Measurements from ENCODE around the gene EMC10.
A peak's percentile ranks its signal among the peaks of the same experiment; 100 is the strongest.

EMC10 gene

DNA sequence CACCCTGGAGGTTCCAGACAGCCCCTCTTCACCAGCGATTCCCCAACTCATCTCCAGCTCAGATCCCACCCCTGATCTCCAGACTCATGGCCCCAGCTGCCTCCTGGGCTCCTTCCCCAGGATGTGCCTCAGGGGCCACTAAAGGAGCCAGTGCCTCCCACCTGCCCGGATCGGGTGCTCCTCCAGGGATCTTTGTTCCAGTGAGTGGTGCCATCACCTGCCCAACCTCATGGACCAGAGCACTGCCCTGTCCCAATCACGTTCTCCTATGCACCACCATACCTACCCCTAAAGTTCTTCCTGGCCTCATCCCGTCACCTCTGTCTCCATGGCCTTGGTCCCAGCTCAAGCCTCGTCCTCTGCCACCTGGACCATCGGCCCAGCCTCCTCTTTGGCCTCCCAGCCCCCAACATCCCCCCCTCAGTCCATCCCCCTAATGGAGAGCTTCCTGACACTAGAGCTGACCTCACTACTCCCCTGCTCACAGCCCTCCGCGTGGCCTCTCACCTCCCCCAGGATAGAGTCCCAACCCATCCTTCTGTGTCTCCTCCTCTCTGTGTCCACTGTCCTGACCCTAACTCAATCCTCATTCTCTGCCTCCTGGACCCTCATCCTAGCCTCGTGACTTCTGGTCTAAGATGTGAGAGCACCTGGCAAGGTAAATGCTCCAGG, 9.1 kb downstream of the EMC10 start:
- Mint-ChIP-seq H3K27me3 (no peaks in the 10 kb centered on the region), H3K36me3 (ENCODE audit: insufficient read depth) (peaks cover 20% of the 10 kb centered on the region), H3K9me3 (no peaks in the 10 kb centered on the region), H3K27ac (ENCODE audit: low read depth) (peak overlapping the region; percentile 38), H3K4me3 (no peak overlapping the region), H3K4me1 (peaks cover 24% of the 10 kb centered on the region)
- ATAC-seq (replicated peaks; ENCODE audit: extremely low read depth, poor library complexity, severe bottlenecking) = no peak
- DNase-seq (ENCODE audit: low spot score in 2 of 2) = no peak

DNA sequence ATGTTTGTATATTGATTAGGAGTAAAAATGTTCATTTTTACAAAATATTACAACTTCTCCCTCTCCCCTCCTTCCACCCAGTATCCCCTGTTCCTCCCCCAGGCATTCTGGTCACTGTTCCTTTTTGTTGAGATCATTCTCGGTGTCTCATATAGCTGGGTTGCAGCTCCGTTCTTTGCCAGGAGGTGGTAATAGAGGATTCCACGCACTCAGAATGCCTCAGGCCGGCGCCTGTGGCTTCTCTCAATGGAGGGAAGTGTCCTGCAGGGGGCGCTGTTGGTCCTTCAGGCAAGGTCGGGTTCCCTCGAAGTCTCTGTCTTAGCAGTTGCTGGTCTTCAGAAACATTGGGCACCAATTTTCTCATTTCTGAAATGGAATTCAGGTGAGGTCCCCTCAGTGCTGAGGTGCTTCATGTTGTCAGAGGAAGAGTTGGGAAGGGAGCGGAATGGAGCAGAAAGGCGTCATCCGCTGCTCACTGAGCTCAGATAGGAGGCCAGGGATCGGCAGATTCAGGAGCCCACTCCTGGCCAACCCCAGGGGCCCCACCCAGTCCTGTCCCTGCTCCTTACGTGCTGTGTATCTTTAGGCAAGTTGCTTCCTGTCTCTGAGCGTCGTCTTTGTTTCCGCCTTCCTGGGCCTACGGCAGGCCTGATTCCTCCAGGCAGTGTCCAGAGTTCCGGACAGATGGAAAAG, 10.7 kb downstream of the EMC10 start:
- no peak overlapping the region for H3K4me3 Mint-ChIP-seq
- H3K36me3 Mint-ChIP-seq (ENCODE audit: insufficient read depth) = peaks cover 15% of the 10 kb centered on the region
- H3K27ac Mint-ChIP-seq (ENCODE audit: low read depth) = no peak overlapping the region
- ATAC-seq (replicated peaks; ENCODE audit: extremely low read depth, poor library complexity, severe bottlenecking) (no peak), DNase-seq (ENCODE audit: low spot score in 2 of 2) (no peak)
- no peaks in the 10 kb centered on the region for H3K9me3 Mint-ChIP-seq
- peaks cover 35% of the 10 kb centered on the region for H3K4me1 Mint-ChIP-seq
- H3K27me3 Mint-ChIP-seq = no peaks in the 10 kb centered on the region

DNA sequence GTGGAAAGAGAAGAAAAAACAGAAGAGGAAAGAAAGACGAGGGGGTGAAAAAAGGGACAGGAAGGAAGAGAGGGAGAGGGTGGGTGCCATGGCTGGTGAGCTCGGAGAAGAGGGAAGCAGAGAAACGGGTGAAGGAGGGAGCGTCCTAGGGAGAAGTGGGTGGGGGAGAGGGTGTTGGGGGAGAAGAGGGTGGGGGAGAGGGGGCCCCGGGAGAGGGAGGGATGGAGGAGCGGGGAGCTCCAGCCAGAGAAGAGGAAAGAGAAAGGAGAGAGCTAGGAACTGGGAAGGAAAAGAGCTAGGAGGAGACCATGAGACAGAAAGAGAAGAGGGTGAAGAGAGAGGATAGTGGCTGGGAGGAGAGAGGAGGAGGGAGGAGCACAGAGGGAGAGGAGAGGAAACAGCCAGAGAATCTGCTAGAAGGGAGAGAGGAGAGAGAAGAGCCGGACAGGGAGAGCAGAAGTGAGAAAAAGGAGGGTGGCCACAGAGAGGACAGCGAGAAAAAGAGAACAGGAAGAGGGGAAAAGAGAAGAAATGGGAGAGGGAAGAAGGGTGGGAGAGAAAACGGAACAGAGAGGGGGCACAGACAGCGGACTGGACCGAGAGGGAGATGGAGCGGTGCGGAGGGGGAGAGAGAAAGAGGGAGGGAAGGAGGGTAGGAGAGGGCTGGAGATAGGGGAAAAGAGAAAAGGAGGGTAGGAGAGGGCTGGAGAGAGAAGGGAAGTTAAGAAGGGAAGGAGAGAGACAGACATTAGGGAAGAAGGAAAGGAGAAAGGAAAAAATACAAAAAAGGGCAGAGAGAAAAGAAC, 12.3 kb downstream of the EMC10 start:
- ATAC-seq (replicated peaks; ENCODE audit: extremely low read depth, poor library complexity, severe bottlenecking) = no peak
- Mint-ChIP-seq H3K9me3 (no peaks in the 10 kb centered on the region), H3K27me3 (no peaks in the 10 kb centered on the region), H3K4me3 (no peak overlapping the region), H3K4me1 (peaks cover 41% of the 10 kb centered on the region), H3K36me3 (ENCODE audit: insufficient read depth) (peaks cover 11% of the 10 kb centered on the region), H3K27ac (ENCODE audit: low read depth) (peak overlapping the region; percentile 80)
- DNase-seq (ENCODE audit: low spot score in 2 of 2) = no peak

DNA sequence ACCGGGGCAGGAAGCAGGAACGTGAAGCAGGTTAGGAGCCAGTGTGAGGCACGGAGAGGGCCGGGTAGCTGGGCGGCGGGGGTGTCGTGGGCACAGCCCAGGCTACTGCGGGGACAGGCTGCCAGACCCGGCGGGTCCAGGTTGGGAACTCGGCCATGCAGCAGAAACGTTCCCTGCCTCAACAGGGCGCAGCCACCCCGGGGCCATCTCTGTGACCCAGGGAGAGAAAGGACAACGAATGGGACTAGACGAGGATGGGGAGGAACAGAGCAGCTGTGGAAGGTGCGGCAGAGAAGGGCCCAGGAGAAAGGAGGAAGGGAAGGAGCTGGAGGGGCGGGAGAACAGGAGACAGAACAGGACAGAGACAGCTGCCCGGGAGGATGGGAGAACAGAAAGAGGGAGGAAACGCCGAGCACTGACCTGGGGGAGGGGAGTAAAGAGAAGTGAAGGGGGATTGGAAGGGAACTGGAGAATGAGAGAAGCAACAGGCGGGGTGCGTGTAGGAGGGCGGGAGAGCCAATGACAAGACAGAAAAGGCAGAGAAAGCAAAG, 13.2 kb downstream of the EMC10 start:
- ATAC-seq (replicated peaks; ENCODE audit: extremely low read depth, poor library complexity, severe bottlenecking) = no peak
- peaks cover 7% of the 10 kb centered on the region for H3K36me3 Mint-ChIP-seq (ENCODE audit: insufficient read depth)
- DNase-seq (ENCODE audit: low spot score in 2 of 2) = no peak
- no peaks in the 10 kb centered on the region for H3K27me3 Mint-ChIP-seq
- peaks cover 41% of the 10 kb centered on the region for H3K4me1 Mint-ChIP-seq
- H3K27ac Mint-ChIP-seq (ENCODE audit: low read depth) = peak overlapping the region; percentile 80
- no peaks in the 10 kb centered on the region for H3K9me3 Mint-ChIP-seq
- no peak overlapping the region for H3K4me3 Mint-ChIP-seq

DNA sequence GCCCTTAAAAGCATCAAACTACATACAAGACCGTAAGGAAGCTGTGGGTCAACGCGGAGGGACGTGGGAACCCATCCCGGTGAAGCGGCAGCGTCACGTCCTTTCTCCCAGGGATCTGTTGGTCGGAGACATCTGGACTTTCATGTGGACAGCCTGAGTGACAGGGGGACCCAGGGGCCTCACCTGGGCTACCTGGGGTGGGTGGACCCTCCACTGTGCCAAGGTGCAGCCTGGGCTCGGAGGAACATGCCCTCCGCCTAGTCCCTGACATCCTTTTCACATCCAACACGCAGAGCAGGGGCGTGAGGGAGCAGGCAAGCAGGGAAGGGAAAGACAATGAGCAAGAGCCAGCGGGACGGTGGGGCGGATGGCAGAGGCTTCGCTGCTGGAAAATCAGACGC, 14.1 kb downstream of the EMC10 start:
- H3K9me3 Mint-ChIP-seq = no peaks in the 10 kb centered on the region
- H3K27me3 Mint-ChIP-seq = no peaks in the 10 kb centered on the region
- ATAC-seq (replicated peaks; ENCODE audit: extremely low read depth, poor library complexity, severe bottlenecking) (no peak), DNase-seq (ENCODE audit: low spot score in 2 of 2) (no peak)
- no peak overlapping the region for H3K4me3 Mint-ChIP-seq
- H3K4me1 Mint-ChIP-seq = peaks cover 38% of the 10 kb centered on the region
- H3K36me3 Mint-ChIP-seq (ENCODE audit: insufficient read depth) = peaks cover 7% of the 10 kb centered on the region
- H3K27ac Mint-ChIP-seq (ENCODE audit: low read depth) = no peak overlapping the region

DNA sequence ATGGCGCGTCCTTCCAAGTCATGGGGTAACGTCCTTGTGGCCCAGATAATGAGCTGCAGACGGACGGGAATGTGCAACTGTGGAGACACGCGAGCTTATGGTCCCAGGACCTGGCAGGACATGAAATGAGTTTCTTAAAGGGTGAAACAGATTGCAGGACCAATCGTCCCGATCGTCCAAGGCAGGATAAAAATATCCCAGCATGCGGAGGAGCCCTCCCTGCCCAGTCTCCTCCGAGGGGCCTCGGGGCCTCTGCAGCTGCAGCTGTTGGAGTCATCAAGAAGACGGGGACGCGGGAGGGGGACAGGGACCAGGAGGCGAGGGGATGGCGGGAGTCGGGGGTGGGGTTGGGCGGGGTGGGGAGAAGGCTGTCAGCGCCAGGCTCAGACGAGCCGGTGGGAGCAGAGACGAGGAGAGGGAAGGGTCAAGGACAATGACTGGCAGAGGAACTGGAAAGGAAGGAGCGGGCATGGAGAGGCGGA, 14.7 kb downstream of the EMC10 start:
- ATAC-seq (replicated peaks; ENCODE audit: extremely low read depth, poor library complexity, severe bottlenecking) (no peak), DNase-seq (ENCODE audit: low spot score in 2 of 2) (no peak)
- Mint-ChIP-seq H3K36me3 (ENCODE audit: insufficient read depth) (peaks cover 9% of the 10 kb centered on the region), H3K4me3 (no peak overlapping the region), H3K27me3 (no peaks in the 10 kb centered on the region), H3K9me3 (no peaks in the 10 kb centered on the region), H3K27ac (ENCODE audit: low read depth) (peak overlapping the region; percentile 87), H3K4me1 (peaks cover 33% of the 10 kb centered on the region)

DNA sequence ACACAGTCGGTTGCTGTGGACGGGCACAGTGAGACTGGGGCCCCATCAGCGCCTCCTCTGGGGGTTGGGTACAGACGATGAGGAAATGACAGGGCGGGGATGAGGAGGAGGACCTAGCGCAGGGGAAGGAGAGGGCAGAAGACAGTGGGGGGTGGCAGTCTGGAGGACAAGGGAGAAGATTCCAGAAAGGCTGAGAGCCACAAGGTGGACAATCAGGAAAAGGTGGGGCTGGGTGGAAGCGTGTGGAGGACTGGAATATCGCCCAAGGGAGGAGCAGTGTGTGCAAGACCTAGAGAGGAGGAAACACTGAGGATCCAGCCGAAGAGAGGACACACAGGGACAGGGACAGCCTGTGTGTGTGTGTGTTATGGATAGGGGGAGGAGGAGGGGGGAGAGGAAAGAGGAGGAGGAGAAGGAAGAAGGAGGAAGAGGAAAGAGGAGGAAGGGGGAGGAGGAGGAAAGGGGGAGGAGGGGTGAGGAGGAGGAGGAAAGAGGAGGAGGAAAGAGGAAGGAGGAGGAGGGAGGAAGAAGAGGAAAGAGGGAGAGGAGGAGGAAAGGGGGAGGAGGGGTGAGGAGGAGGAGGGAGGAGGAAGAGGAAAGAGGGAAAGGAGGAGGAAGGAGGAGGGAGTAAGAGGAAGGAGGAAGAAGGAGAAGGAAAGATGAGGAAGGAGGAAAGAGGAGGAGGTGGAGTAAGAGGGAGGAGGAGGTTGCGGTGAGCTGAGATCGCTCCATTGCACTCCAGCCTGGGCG, 16.2 kb downstream of the EMC10 start:
- no peaks in the 10 kb centered on the region for H3K9me3 Mint-ChIP-seq
- DNase-seq (ENCODE audit: low spot score in 2 of 2) (no peak), ATAC-seq (replicated peaks; ENCODE audit: extremely low read depth, poor library complexity, severe bottlenecking) (no peak)
- peaks cover 33% of the 10 kb centered on the region for H3K4me1 Mint-ChIP-seq
- H3K27ac Mint-ChIP-seq (ENCODE audit: low read depth) = peak overlapping the region; percentile 87
- H3K36me3 Mint-ChIP-seq (ENCODE audit: insufficient read depth) = peaks cover 9% of the 10 kb centered on the region
- no peak overlapping the region for H3K4me3 Mint-ChIP-seq
- no peaks in the 10 kb centered on the region for H3K27me3 Mint-ChIP-seq

DNA sequence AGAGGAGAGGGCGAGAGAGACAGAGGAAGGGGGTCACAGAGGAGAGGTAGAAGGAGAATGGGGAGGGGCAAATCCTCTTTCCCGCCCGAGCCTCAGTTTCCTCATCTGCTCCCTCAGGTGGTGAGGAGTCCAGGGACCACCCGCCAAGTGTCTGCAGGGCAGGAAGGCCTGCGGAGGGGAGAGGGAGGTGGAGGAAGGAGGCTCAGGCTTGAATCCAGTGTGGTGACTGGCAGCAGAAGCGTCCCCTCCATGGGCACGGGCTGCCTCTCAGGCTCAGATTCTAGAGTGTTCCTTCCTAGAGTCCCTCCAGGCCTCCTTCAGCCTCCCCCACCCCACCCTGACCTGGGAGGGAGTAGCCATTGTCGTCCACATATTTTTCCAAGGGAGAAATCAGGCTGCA, 16.9 kb downstream of the EMC10 start:
- ATAC-seq (replicated peaks; ENCODE audit: extremely low read depth, poor library complexity, severe bottlenecking) (no peak), DNase-seq (ENCODE audit: low spot score in 2 of 2) (no peak)
- peaks cover 33% of the 10 kb centered on the region for H3K4me1 Mint-ChIP-seq
- no peak overlapping the region for H3K4me3 Mint-ChIP-seq
- no peaks in the 10 kb centered on the region for H3K27me3 Mint-ChIP-seq
- H3K36me3 Mint-ChIP-seq (ENCODE audit: insufficient read depth) = peaks cover 9% of the 10 kb centered on the region
- no peak overlapping the region for H3K27ac Mint-ChIP-seq (ENCODE audit: low read depth)
- H3K9me3 Mint-ChIP-seq = no peaks in the 10 kb centered on the region

DNA sequence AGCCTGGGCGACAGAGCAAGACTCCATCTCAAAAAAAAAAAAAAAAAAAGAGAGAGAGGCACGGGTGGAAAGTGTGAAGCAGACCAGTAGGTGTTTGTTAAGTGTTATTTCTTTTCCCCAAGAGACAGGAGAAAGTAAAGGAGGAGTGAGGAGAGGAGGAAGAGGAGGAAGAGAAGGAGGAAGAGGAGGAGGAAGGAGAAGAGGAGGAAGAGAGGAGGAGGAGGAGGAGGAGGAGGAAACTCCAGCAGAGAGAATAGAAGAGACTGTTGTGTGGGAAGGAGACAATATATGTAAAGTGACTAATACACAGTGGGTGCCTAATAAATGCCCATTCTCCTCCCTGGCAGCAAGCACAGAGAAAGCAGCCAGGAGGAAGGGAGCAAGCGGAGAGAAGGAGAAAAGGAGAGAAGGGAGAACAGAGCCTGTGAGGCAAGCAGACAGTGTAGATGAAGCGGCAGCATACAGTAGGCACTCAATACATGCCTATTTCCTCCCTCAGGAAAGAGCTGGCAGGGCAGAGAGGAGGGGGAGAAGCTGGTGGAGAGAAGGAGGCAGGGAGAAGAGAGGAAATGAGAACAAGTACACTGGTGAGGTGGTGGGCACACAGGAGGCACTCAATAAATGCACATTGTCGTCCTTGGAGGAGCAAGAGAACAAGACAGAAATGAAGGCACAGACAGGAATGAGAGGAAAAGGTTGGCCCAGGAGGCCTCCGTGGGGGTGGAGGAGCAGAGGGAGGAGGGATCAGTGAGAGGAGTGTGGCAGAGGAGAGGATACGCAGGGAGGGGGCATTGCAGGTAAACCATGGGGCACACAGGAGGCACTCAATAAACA, 18.1 kb downstream of the EMC10 start:
- no peak for DNase-seq (ENCODE audit: low spot score in 2 of 2)
- peaks cover 9% of the 10 kb centered on the region for H3K36me3 Mint-ChIP-seq (ENCODE audit: insufficient read depth)
- ATAC-seq (replicated peaks; ENCODE audit: extremely low read depth, poor library complexity, severe bottlenecking) = no peak
- no peak overlapping the region for H3K4me3 Mint-ChIP-seq
- H3K27ac Mint-ChIP-seq (ENCODE audit: low read depth) = peak overlapping the region; percentile 57
- H3K27me3 Mint-ChIP-seq = no peaks in the 10 kb centered on the region
- H3K9me3 Mint-ChIP-seq = no peaks in the 10 kb centered on the region
- H3K4me1 Mint-ChIP-seq = peaks cover 23% of the 10 kb centered on the region

DNA sequence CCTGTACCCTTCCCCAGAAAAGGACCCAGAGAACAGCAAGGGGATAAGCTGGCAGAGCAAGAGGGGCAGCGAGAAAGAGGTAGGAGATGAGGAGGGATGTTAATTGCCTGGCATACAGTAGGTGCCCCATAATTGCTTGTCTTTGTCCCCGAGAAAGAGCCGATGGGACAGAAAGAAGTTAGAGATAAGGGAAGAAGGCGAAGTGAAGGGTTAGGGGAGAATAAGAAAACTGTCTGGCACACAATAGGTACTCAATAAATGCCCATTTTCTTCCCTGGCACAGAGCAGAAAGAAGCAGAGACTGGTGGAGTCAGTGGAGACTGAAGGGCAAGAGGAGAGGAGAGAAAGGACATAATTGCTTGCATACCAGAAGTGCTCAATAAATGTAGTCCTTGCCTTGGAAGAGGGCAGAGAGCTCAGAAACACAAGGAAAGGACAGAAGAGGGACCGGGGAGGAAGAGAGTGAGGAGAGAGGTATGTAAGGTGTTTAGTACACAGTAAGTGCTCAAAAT, 18.8 kb downstream of the EMC10 start:
- Mint-ChIP-seq H3K27ac (ENCODE audit: low read depth) (no peak overlapping the region), H3K9me3 (no peaks in the 10 kb centered on the region), H3K4me3 (no peak overlapping the region), H3K36me3 (ENCODE audit: insufficient read depth) (peaks cover 7% of the 10 kb centered on the region), H3K27me3 (no peaks in the 10 kb centered on the region), H3K4me1 (peaks cover 23% of the 10 kb centered on the region)
- ATAC-seq (replicated peaks; ENCODE audit: extremely low read depth, poor library complexity, severe bottlenecking) (no peak), DNase-seq (ENCODE audit: low spot score in 2 of 2) (no peak)

DNA sequence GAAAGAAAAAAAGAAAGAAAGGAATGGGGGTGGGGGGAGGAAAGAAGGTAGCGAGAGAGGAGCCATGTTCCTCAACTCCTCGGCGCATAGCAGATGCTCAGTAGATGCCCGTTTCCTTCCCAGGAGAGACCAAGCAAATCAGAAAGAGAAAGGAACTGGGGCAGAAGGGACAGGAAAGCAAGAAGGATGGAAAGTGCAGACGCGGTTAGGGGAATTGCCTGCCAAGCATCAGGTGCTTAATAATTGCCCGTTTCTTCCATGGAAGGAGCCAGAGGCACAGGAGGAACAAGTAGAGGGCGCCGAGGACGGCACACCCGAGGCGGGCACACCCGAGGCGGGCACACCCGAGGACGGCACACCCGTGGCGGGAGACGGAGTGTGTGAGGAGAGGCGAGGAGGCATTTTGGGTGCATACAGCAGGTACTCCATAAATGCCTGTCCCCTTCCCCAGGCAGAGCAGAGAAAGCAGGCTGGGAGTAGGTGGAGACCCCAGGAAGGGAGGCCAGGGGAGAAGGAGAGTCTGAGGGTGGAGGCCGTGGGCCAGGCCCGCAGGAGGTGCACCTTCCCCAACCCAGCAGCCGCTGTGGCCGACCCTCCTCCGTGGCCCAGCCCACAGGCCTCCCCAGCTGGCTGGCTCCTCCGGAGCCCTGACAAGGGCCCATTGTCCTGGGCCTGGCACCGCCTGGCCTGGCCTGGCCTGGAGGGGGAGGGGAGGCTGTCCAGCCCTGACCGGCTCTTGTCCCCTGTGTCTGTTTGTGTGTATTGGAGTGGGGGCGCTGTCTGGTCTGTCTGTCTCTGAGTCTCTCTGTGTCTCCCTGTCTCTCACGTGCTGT, 20.1 kb downstream of the EMC10 start:
- DNase-seq (ENCODE audit: low spot score in 2 of 2) (no peak), ATAC-seq (replicated peaks; ENCODE audit: extremely low read depth, poor library complexity, severe bottlenecking) (no peak)
- H3K27me3 Mint-ChIP-seq = no peaks in the 10 kb centered on the region
- H3K27ac Mint-ChIP-seq (ENCODE audit: low read depth) = no peak overlapping the region
- H3K4me3 Mint-ChIP-seq = no peak overlapping the region
- H3K4me1 Mint-ChIP-seq = peaks cover 11% of the 10 kb centered on the region
- no peaks in the 10 kb centered on the region for H3K9me3 Mint-ChIP-seq
- peaks cover 6% of the 10 kb centered on the region for H3K36me3 Mint-ChIP-seq (ENCODE audit: insufficient read depth)
